ENCODE measurements around the gene IGSF21.

IGSF21 gene

GRCh38 chr1:18299441-18300338 lies 192.1 kb downstream of the IGSF21 start:
- no peak overlapping the region for H3K4me2 ChIP-seq
- H3K9me3 ChIP-seq: no peaks in the 10 kb centered on the region
- H3K4me3 ChIP-seq: no peak overlapping the region
- H3K9ac ChIP-seq: no peak overlapping the region
- no peaks in the 10 kb centered on the region for H3K27me3 ChIP-seq
- no peak for TF ChIP-seq Cebpa-rat (IDR thresholded peaks at IDR 0.05)
- H3K27ac ChIP-seq: no peak overlapping the region
- no peaks in the 10 kb centered on the region for H4K20me1 ChIP-seq
- peaks cover 10% of the 10 kb centered on the region for H3K4me1 ChIP-seq
- no peaks in the 10 kb centered on the region for H3K36me3 ChIP-seq

- Histone ChIP-seq H3K27ac (no peak overlapping the region), H3K4me1 (peaks cover 5% of the 10 kb centered on the region)
- TF ChIP-seq Cebpa-rat (IDR thresholded peaks at IDR 0.05): no peak
Measured at GRCh38 chr1:18300376-18300775, 192.8 kb downstream of the IGSF21 start.

GRCh38 chr1:18302788-18303413 lies 195.3 kb downstream of the IGSF21 start:
- H3K27ac ChIP-seq: no peak overlapping the region
- no peak overlapping the region for H3K4me3 ChIP-seq
- no peak overlapping the region for H3K4me2 ChIP-seq
- TF ChIP-seq Cebpa-rat (IDR thresholded peaks at IDR 0.05): no peak
- no peaks in the 10 kb centered on the region for H3K36me3 ChIP-seq
- no peaks in the 10 kb centered on the region for H3K4me1 ChIP-seq
- H3K9ac ChIP-seq: no peak overlapping the region
- no peaks in the 10 kb centered on the region for H3K9me3 ChIP-seq
- H4K20me1 ChIP-seq: no peaks in the 10 kb centered on the region
- no peaks in the 10 kb centered on the region for H3K27me3 ChIP-seq

More at GRCh38 chr1:18300376-18300775, 192.8 kb downstream of the IGSF21 start:
- H3K4me2 ChIP-seq: no peak overlapping the region
- no peaks in the 10 kb centered on the region for H3K36me3 ChIP-seq
- no peak overlapping the region for H3K4me3 ChIP-seq
- H4K20me1 ChIP-seq: no peaks in the 10 kb centered on the region
- H3K9ac ChIP-seq: no peak overlapping the region
- no peaks in the 10 kb centered on the region for H3K27me3 ChIP-seq
- no peaks in the 10 kb centered on the region for H3K9me3 ChIP-seq

- Histone ChIP-seq H3K9ac (no peak overlapping the region), H3K27me3 (no peaks in the 10 kb centered on the region), H3K4me2 (no peak overlapping the region), H3K9me3 (no peaks in the 10 kb centered on the region), H3K4me3 (no peak overlapping the region), H3K27ac (no peak overlapping the region), H3K4me1 (peaks cover 3% of the 10 kb centered on the region), H4K20me1 (no peaks in the 10 kb centered on the region), H3K36me3 (no peaks in the 10 kb centered on the region)
- no peak for TF ChIP-seq Cebpa-rat (IDR thresholded peaks at IDR 0.05)
Measured at GRCh38 chr1:18304151-18304869, 196.7 kb downstream of the IGSF21 start.

- H3K27ac ChIP-seq: no peak overlapping the region
- H4K20me1 ChIP-seq: no peaks in the 10 kb centered on the region
- no peak overlapping the region for H3K4me3 ChIP-seq
- TF ChIP-seq Cebpa-rat (IDR thresholded peaks at IDR 0.05): no peak
- no peaks in the 10 kb centered on the region for H3K36me3 ChIP-seq
- no peak overlapping the region for H3K4me2 ChIP-seq
- no peak overlapping the region for H3K9ac ChIP-seq
- peaks cover 12% of the 10 kb centered on the region for H3K4me1 ChIP-seq
- H3K9me3 ChIP-seq: no peaks in the 10 kb centered on the region
- H3K27me3 ChIP-seq: no peaks in the 10 kb centered on the region
Measured at GRCh38 chr1:18305182-18305795, 197.7 kb downstream of the IGSF21 start.

- H3K4me3 ChIP-seq: no peak overlapping the region
- H3K27ac ChIP-seq: no peak overlapping the region
- H3K9ac ChIP-seq: no peak overlapping the region
- no peaks in the 10 kb centered on the region for H3K9me3 ChIP-seq
- no peaks in the 10 kb centered on the region for H3K27me3 ChIP-seq
- H3K4me2 ChIP-seq: no peak overlapping the region
- no peaks in the 10 kb centered on the region for H3K36me3 ChIP-seq
- peaks cover 12% of the 10 kb centered on the region for H3K4me1 ChIP-seq
- no peaks in the 10 kb centered on the region for H4K20me1 ChIP-seq
- TF ChIP-seq Cebpa-rat (IDR thresholded peaks at IDR 0.05): no peak
Measured at GRCh38 chr1:18307329-18307898, 199.8 kb downstream of the IGSF21 start.

GRCh38 chr1:18309552-18310155 lies 202.1 kb downstream of the IGSF21 start:
- Histone ChIP-seq H3K4me2 (peak overlapping the region; percentile 48), H4K20me1 (no peaks in the 10 kb centered on the region)

GRCh38 chr1:18312961-18313360 lies 205.4 kb downstream of the IGSF21 start:
- H3K36me3 ChIP-seq: no peaks in the 10 kb centered on the region
- no peaks in the 10 kb centered on the region for H4K20me1 ChIP-seq
- no peak overlapping the region for H3K4me3 ChIP-seq
- H3K4me1 ChIP-seq: peaks cover 19% of the 10 kb centered on the region
- H3K9ac ChIP-seq: no peak overlapping the region
- no peak overlapping the region for H3K4me2 ChIP-seq
- no peak for TF ChIP-seq Cebpa-rat (IDR thresholded peaks at IDR 0.05)
- no peak overlapping the region for H3K27ac ChIP-seq
- no peaks in the 10 kb centered on the region for H3K9me3 ChIP-seq
- H3K27me3 ChIP-seq: no peaks in the 10 kb centered on the region

More at GRCh38 chr1:18309552-18310155, 202.1 kb downstream of the IGSF21 start:
- no peak for TF ChIP-seq Cebpa-rat (IDR thresholded peaks at IDR 0.05)
- H3K36me3 ChIP-seq: no peaks in the 10 kb centered on the region
- no peak overlapping the region for H3K27ac ChIP-seq
- H3K9ac ChIP-seq: no peak overlapping the region
- peaks cover 12% of the 10 kb centered on the region for H3K4me1 ChIP-seq
- no peak overlapping the region for H3K4me3 ChIP-seq
- H3K9me3 ChIP-seq: no peaks in the 10 kb centered on the region
- no peaks in the 10 kb centered on the region for H3K27me3 ChIP-seq

GRCh38 chr1:18313523-18313922 lies 205.9 kb downstream of the IGSF21 start:
- Histone ChIP-seq H4K20me1 (no peaks in the 10 kb centered on the region), H3K36me3 (no peaks in the 10 kb centered on the region), H3K4me3 (no peak overlapping the region), H3K27ac (no peak overlapping the region), H3K4me2 (no peak overlapping the region), H3K9me3 (no peaks in the 10 kb centered on the region), H3K27me3 (no peaks in the 10 kb centered on the region), H3K9ac (no peak overlapping the region), H3K4me1 (peaks cover 22% of the 10 kb centered on the region)
- TF ChIP-seq Cebpa-rat (IDR thresholded peaks at IDR 0.05): no peak
